GM19351 (cell line): ENCODE results near the gene OPA3.

Source experiments
- ATAC-seq: cut with Tn5 transposase; IDR thresholded peaks from one replicate; pipeline ENCODE4 v1.9.1; 2021; ENCODE audit warnings: mild to moderate bottlenecking, moderate library complexity; ENCODE audit not compliant: unreplicated experiment

Gene OPA3

GRCh38 chr19:45598267-45599001 is 13.8 kb upstream of the OPA3 start:
- no peak for ATAC-seq

GRCh38 chr19:45597425-45598111 is 13.0 kb upstream of the OPA3 start:
- ATAC-seq: no peak

- ATAC-seq: no peak
Measured at GRCh38 chr19:45595814-45596213, 11.2 kb upstream of the OPA3 start.

DNA sequence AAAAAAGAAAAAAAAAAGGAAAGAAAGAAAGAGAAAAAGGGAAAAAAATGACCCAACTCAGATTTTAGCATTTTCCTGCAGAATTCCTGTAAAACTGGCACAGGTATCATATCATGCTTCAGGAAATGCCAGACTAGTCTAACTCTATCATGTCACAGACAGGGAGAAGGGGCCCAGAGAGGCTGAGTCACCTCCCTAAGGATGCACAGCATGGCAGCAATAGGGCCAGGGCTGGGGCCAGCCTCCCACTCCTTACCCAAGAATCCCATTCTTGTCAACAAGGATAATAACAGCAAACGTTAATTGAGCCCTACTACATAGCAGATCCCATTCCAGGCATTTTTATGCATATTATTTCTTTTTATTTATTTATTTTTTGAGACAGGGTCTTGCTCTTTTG is 8.9 kb upstream of the OPA3 start:
- no peak for ATAC-seq

GRCh38 chr19:45592366-45592765 is 7.8 kb upstream of the OPA3 start:
- no peak for ATAC-seq

DNA sequence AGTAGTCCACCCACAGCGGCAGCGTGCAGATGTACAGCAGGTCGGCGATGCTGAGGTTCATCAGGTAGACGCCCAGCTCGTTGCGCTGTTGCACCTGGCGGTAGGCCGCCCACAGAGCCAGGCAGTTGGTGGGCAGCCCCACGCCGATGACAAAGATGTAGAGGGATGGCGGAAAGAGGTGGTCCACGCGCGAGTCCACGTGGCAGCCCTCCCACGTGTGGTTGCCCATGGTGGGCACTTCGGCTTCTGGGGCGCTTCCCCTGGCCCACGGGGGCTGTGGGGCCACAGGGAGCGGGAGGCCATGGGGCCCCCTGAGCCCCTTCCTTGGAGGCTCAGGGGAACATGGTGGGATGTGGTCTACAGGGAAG is 7.0 kb upstream of the OPA3 start:
- ATAC-seq: no peak

DNA sequence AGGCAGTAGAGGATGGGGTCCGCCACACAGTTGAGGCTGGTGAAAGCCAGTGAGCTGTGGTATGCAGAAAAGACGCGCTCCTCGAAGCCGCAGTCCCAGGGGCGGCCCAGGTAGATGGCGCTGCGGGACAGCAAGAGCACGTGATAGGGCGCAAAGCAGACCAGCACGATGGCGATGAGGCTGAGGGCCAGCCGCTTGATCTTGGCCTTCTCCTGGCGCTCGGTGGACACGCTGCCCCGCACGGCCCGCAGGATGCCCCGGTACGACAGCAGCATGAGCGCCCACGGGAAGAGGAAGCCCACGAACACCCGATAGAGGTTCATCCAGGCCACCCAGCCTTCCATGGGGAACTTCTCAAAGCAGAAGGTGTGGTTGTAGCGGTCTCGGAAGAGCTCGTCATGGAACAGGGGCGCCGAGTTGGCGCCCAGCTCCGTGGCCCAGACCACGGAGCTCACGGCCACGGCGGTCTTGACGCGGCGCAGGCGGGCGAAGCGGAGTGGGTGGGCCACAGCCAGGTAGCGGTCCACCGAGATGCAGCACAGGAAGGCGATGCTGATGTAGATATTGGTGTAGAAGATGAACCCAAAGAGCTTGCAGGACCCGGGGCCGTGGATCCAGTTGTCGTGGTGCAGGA is 6.5 kb upstream of the OPA3 start:
- ATAC-seq: no peak

DNA sequence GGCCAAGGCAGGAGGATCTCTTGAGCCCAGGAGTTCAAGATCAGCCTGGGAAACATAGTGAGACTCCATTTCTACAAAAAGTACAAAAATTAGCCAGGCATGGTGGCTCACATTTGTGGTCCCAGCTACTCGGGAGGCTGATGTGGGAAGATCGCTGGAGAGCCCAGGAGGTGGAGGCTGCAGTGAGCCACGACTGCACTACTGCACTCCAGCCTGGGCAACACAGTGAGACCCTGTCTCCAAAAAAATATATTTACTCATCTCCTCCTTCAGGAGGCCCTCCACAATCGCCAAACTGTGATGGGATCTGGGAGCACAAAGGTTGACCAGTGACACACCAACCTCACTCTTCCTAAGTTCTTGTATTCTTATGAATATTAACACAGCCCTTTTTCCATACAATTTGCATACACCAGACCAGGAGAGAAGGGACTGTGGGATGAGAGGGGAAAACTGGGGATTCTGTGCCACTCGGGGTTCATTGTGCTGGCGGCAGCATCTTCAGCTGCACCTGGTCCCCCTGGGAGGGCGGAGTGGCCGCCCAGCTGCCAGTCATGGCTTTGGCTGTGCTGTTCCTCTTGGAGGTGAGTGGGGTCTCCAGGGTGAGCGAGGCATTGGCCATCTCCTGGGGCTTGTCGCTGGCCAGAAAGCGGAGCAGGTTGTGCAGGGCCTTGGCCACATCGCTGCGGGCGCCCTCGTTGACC is 5.8 kb upstream of the OPA3 start:
- ATAC-seq: no peak

- ATAC-seq: no peak
Measured at GRCh38 chr19:45589768-45590167, 5.2 kb upstream of the OPA3 start.

- ATAC-seq: no peak
Measured at GRCh38 chr19:45587873-45588272, 3.3 kb upstream of the OPA3 start.

DNA sequence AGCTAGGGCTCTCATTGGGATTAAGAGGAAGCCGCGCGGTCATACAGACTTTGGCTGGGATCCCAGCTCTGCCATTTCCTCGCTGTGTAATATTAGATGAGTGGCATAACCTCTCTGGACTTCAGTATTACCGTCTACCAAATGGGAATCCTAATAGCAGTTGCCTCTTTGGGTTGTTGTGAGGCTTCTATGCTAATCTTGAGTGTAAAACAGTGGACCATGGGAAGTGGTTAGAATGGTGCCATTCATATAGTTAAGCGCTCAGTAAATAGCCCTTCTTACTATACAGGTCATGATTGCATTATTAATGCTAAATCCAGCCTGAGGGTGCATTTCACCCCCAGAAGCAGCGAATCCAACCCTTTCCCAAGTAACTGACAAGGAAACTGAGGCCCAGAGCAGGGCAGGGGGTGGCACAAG is 566 bp upstream of the OPA3 start:
- no peak for ATAC-seq

DNA sequence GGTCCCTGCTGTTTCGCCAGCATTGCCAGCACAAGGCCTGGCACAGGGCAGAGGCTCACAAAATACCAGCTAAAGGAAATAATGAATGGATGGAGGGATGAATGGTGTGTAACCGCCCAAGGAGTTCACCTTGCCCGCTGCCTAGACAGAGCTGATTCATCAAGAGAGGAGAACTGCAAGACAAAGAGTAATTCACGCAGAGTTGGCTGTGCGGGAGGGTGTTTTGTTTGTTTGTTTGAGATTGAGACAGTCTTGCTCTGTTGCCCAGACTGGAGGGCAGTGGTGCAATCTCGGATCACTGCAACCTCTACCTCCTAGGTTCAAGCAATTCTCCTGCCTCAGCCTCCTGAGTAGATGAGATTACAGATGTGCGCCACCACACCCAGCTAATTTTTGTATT is 3.0 kb downstream of the OPA3 start:
- no peak for ATAC-seq

- ATAC-seq: no peak
Measured at GRCh38 chr19:45578861-45579260, 5.7 kb downstream of the OPA3 start.

DNA sequence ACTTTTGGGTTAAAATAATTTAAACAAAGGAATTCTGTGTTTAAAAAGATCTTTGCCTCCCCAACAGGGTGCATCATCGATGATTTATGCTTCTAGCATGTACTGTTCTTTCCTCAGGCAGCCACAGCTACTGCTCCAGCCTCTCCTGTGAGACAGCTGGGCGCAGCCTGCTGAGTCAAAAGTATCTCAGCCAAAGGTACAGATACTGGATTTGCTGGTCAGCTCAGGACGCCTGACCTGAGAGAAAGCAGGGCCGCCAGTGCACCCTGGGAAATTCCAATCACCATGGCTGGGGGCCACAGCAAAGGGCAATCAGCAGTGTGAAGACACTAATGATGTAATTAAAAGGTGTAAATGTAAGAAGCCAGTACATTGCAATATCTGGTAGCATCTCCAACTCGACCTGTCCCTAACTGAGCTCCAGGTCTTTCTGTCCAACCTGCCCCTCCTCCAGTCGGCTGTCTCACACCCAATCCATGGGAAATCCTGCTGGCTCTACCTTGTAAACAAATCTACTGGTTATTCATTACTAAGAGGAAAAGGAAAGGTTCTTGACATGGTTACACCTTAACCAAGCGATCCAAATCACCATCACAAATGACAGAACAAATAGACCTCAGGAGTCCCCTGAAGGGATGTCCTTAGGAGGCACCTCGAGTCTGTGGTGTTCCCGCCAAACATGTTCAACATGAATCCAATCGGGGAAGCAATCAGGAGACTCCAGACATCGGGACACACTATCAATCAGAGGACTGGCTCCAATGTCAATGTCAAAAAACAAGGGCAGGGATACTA is 7.3 kb downstream of the OPA3 start:
- no peak for ATAC-seq

DNA sequence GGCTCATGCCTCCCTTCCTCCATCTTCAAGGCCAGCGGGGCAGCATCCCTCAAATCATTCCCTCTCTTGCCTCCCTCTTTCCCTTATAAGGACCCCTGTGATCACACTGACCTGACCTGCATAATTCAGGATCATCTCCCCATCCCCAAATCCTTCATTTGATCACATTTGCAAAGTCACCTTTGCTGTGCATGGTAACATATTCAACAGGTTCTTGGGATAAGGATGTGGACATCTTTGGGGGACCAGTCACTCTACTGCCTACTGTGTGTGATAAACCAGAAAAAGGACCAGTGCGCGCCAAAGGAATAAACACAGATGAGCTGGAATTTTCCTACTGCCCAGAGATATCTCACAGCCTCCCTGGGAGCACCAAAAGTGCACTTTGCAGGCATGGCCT is 7.9 kb downstream of the OPA3 start:
- ATAC-seq: no peak

DNA sequence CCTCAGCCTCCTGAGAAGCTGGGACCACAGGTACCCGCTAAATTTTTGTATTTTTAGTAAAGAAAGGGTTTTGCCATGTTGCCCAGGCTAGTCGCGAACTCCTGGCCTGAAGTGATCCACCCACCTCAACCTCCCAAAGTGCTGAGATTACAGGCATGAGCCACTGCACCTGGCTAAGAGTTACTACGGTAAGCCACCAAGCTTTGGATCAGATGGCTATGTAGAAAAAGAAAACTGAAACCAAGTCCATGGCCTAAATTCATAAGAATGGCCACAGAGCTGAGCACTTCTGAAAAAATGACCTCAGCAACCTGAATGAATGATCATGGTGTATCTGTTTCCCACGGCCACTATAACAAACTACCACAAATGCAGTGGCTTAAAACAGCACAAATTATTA is 9.4 kb downstream of the OPA3 start:
- ATAC-seq: no peak

- ATAC-seq: no peak
Measured at GRCh38 chr19:45574526-45574925, 10.1 kb downstream of the OPA3 start.

GRCh38 chr19:45571457-45572220 is 13.0 kb downstream of the OPA3 start:
- ATAC-seq: no peak

DNA sequence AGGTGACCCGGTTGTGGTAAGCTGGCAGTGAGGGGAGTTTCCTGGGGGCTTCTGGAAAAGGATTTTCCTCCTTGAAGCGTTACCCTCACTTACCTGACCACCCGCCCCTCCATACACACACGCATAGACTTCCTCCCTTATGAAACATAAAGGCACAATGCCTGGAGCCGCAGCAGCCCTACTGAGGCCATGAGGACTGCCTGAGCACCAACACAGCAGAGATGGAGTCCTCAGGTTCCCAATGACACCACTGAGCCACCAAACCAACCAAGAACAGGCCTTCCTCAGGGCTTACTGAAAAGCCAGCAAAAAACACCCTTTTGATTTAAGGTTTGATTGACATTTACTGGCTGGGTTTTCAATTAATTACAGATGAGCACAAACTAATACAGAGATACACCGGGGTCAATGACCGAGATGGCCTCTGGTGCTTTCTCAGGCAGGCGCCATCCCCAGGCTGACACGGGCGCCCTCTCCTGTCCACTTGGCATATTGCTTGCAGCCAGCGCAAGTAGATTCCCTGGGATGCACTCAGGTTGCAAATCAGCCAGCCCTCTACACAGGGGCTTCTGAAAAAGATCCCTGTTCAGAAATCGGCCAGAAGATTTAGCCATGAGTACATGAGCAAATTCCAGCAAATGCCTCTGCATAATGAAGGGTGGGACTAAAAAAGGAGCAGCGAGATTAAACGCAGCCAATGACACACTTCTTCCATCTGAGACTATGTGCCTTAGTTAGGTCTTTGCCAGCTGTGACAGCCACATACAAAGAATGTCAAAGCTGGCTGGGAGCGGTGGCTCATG is 14.8 kb downstream of the OPA3 start:
- no peak for ATAC-seq
